ENCODE measurements around the gene NAT8L.

- TF ChIP-seq CTCF (IDR thresholded peaks at IDR 0.05; ENCODE audit: poor library complexity, severe bottlenecking) (no peak), SMC3 (conservative IDR thresholded peaks at IDR 0.05; ENCODE audit: poor library complexity) (no peak), EZH2 (IDR thresholded peaks at IDR 0.05; ENCODE audit: borderline replicate concordance, insufficient read depth, low read length, poor library complexity, severe bottlenecking) (no peak), POLR2AphosphoS5 (IDR thresholded peaks at IDR 0.05) (no peak)
Observed at GRCh38 chr4:2044542-2045517, 14.3 kb upstream of the NAT8L start.

Measured in neural cell (in vitro differentiated cells).